Stomach (tissue), 4 donors: ENCODE data around the gene GTF2E1.
"Not testable (repeated sequence)": the region's sequence is repeated elsewhere in the genome, so short reads cannot be mapped to it uniquely, and the experiment has no call there.

Experiments
- CTCF ChIP-seq, 7 experiments: fragments of 450-650 bp in 4 of 7; fragments of 200-600 bp in 3 of 7; sonication (generic) in 3 of 7; IDR thresholded peaks; one replicate each; pipeline ENCODE4 v1.5.1; 2016 to 2019; ENCODE audit warnings: antibody characterized with exemption in 7 of 7, control low read depth in 2 of 7, mild to moderate bottlenecking in 1 of 7
- EP300 ChIP-seq: sonication (generic); formaldehyde crosslinking; IDR thresholded peaks from one replicate; pipeline ENCODE4 v1.6.1; 2017; ENCODE audit warnings: antibody characterized with exemption
- POLR2A ChIP-seq, 4 donors: fragments of 450-650 bp; IDR thresholded peaks; one replicate each; pipeline ENCODE4 v1.6.1; 2016; ENCODE audit warnings: antibody characterized with exemption in 4 of 4, control low read depth in 2 of 4, mild to moderate bottlenecking in 1 of 4, moderate library complexity in 1 of 4
- POLR2AphosphoS5 ChIP-seq, 3 donors: sonication (generic); formaldehyde crosslinking; IDR thresholded peaks; one replicate each; pipeline ENCODE4 v1.6.1; 2016; ENCODE audit warnings: antibody characterized with exemption in 3 of 3

GRCh38 chr3:120785832-120786231 lies 43.3 kb downstream of the GTF2E1 start:
- not testable (repeated sequence) for TF ChIP-seq CTCF (IDR thresholded peaks at IDR 0.05); POLR2A (IDR thresholded peaks at IDR 0.05); POLR2AphosphoS5 (IDR thresholded peaks at IDR 0.05); EP300
